Urinary bladder (tissue), 4 donors: ENCODE measurements around the gene MUC2. TPM values are rescaled to one million over a fixed set of nuclear protein-coding genes. Genes with fewer than 3 reads are reported as not detected.

Experiments used
- DNase-seq: peaks from one replicate; pipeline ENCODE4 v3.0.0-alpha.2; 2015; ENCODE audit errors: extremely low spot score
- H3K27ac ChIP-seq: one replicate; pipeline ENCODE4 v1.5.1; 2013; ENCODE audit warnings: low read depth, mild to moderate bottlenecking, moderate library complexity
- H3K36me3 ChIP-seq: one replicate; pipeline ENCODE4 v1.6.1; 2013; ENCODE audit warnings: mild to moderate bottlenecking, moderate library complexity; ENCODE audit not compliant: insufficient read depth
- H3K4me1 ChIP-seq: one replicate; pipeline ENCODE4 v1.6.1; 2013; ENCODE audit warnings: mild to moderate bottlenecking, moderate library complexity; ENCODE audit not compliant: insufficient read depth
- H3K4me3 ChIP-seq: one replicate; pipeline ENCODE4 v1.5.1; 2013; ENCODE audit warnings: low read depth, low read length
- WGBS: extraction: QIAGEN DNeasy Blood & Tissue Kit; methylation state at CpG from one replicate; pipeline ENCODE4 v1.1.7; 2013; 5-methylcytosine and 5-hydroxymethylcytosine counted together
- polyA plus RNA-seq: library from polyadenylated mRNA; stranded (reverse); fragments of 200-250 nt; gene quantifications from one replicate; pipeline ENCODE4 v1.2.3, GENCODE V29; 2013
- total RNA-seq: library from RNA; depleted of rRNA; stranded (reverse); fragments of >200 nt; gene quantifications from one replicate; pipeline ENCODE4 v1.2.3, GENCODE V29; 2014
- donor health status: healthy with polysubstance abuse.
- donor health status: healthy.

Gene MUC2
- total and polyA plus RNA-seq, 2 donors = 0.01 TPM; not detected in 1

DNA sequence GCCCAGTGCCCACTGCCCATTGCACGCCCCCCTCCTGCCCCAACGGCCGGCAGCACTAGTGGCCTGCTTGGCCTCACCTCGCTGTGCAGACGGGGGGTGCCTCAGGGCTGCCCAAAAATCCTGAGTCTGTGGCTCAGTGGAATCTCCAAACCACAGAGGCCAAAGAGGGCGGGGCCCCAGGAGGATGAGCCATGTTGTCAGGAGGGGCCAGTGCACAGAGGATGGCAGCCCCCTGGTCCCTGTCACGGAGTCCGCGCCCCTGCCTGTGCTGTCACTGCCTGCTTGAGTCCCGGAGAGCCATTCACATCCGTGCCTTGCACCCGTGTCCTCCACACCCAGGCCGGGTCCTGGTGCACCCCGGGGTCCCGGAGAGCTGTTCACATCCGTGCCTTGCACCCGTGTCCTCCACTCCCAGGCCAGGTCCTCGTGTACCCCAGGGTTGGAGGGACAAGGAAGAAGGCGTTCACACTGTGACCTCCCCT is 46.7 kb downstream of the MUC2 start:
- no peaks in the 10 kb centered on the region for H3K4me1 ChIP-seq
- H3K4me3 ChIP-seq = no peak overlapping the region
- H3K36me3 ChIP-seq = no peaks in the 10 kb centered on the region
- no peak for DNase-seq
- 86% methylated on average over 19 of the region's 19 CpGs for WGBS
- no peak overlapping the region for H3K27ac ChIP-seq

DNA sequence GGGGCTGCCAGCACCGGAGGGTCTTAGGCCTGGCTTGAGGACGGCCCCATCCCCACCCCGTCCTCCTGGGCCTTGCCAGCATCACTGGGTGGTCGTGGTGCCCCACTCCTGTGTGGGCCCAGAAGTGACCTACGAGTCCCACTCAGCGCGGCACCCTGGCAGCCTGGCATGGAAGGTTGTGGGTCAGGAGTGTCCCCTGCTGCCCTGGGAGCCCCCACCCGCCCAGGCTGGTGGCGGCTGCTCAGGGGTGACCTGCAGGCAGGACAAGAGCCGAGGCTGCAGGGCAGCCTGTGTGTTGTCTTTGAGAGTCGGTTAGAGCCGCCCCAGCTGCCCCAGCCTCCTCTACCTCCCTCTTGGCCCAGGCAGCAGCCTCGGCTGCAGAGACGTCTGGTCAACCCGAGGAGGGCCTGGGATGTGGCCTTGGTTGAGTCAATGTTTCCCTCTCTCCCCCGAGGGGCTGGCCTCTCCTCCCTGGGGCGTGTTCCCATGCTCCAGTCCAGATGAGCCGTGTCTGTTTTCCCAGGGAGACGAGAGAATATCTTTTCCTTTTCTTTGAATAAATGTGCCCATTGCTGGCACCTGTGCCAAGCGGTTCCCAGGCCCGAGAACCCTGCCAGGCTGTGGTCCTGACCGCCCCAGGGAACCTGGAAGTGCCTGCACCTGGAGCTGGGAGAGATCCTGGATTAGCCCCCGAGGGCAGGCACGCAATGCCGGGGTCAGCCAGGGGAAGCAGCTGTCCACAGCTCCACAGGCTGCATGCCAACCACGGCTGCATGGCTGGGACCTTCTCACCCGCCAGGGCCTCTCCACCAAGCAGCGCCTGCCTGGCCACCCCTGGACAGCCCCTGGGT is 47.4 kb downstream of the MUC2 start:
- Histone ChIP-seq H3K4me3 (no peak overlapping the region), H3K27ac (no peak overlapping the region), H3K4me1 (no peaks in the 10 kb centered on the region), H3K36me3 (no peaks in the 10 kb centered on the region)
- whole genome bisulfite sequencing = 61% methylated on average over 28 of the region's 28 CpGs
- no peak for DNase-seq

DNA sequence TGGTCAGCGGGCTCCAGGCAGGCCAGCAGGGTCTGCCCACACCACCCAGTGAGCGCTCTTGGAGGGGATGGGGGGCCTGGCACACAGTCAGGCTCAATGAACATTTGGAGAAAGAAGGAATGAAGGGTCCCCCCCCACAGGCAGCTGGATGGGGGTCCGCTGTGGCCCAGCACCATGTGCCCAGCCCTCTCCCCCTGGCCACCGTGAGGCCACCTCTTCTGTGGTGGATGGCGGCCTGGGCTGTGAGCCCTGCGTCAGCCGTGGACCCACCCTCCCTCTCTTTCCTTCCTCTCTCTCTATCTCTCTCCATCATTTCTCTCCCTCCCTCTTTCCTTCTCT is 48.0 kb downstream of the MUC2 start:
- Histone ChIP-seq H3K27ac (no peak overlapping the region), H3K36me3 (no peaks in the 10 kb centered on the region), H3K4me1 (no peaks in the 10 kb centered on the region), H3K4me3 (no peak overlapping the region)
- WGBS = 74% methylated on average over 7 of the region's 7 CpGs
- no peak for DNase-seq

DNA sequence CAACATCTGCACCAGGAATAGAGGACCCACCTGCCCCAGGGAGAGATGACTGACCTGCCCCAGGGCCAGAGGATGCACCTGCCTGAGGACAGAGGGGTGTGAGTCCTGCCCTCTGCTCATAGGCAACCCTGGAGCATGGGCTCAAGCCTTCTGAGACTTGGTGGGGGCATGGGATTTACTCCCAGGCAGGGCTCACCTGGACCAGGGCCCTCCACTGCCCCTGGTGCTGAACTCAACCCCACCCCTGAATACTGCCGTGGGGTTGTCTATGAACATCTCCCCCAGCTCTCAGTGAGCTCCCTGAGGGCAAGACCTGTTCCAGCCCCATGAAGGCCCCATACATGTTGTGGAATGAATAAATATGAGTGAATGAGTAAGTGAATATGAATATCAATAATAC is 49.3 kb downstream of the MUC2 start:
- no peak for DNase-seq
- Histone ChIP-seq H3K36me3 (no peaks in the 10 kb centered on the region), H3K27ac (no peak overlapping the region), H3K4me1 (no peaks in the 10 kb centered on the region), H3K4me3 (no peak overlapping the region)
- WGBS = 92% methylated on average over 1 of the region's 1 CpG

Other genes starting within 250 kb of the MUC2 start
- gene CRACR2B, start 247.0 kb upstream of the MUC2 start, total RNA-seq = 5.9 TPM
- 20.2 TPM for gene CRACR2B, start 247.0 kb upstream of the MUC2 start, polyA plus RNA-seq
- 115 TPM for gene CD151, start 241.9 kb upstream of the MUC2 start, total RNA-seq
- gene CD151, start 241.9 kb upstream of the MUC2 start, polyA plus RNA-seq = 692 TPM
- gene POLR2L, start 232.3 kb upstream of the MUC2 start, total RNA-seq = 21.7 TPM
- gene POLR2L, start 232.3 kb upstream of the MUC2 start, polyA plus RNA-seq = 148 TPM
- gene TSPAN4, start 232.0 kb upstream of the MUC2 start, total RNA-seq = 39.4 TPM
- 144 TPM for gene TSPAN4, start 232.0 kb upstream of the MUC2 start, polyA plus RNA-seq
- 23.4 TPM for gene CHID1, start 164.1 kb upstream of the MUC2 start, total RNA-seq
- 62.3 TPM for gene CHID1, start 164.1 kb upstream of the MUC2 start, polyA plus RNA-seq
- 26.5 TPM for gene AP2A2, start 149.0 kb upstream of the MUC2 start, total RNA-seq
- gene AP2A2, start 149.0 kb upstream of the MUC2 start, polyA plus RNA-seq = 51.4 TPM
- not detected for gene MUC6, start 38.2 kb upstream of the MUC2 start, total RNA-seq
- not detected for gene MUC6, start 38.2 kb upstream of the MUC2 start, polyA plus RNA-seq
- gene MUC5AC, start 83.1 kb downstream of the MUC2 start, total RNA-seq = not detected
- gene MUC5AC, start 83.1 kb downstream of the MUC2 start, polyA plus RNA-seq = not detected
- gene MUC5B, start 148.2 kb downstream of the MUC2 start, total RNA-seq = not detected
- gene MUC5B, start 148.2 kb downstream of the MUC2 start, polyA plus RNA-seq = not detected
- gene TOLLIP, start 234.8 kb downstream of the MUC2 start, total RNA-seq = 13.6 TPM
- 53.4 TPM for gene TOLLIP, start 234.8 kb downstream of the MUC2 start, polyA plus RNA-seq